ENCODE results near the gene CHPF2.

DNA sequence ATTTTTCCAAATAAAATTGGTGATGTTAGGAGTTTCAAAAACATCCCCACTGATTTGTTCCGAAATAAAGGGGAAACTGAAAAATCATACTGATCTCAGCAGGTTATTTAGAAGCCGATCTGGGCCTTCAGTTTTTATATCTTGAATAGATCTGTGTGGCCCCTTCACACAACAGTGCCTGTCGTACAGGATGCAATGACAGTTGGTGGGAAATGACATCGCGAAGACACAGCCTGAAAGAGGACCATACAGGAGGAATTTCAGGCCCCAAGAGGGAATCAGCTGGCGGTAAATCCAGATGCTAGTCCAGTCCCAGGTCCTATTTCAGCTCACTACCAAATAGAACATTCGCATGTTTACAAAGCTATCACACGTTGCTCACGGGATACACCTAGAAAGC lies 25.0 kb upstream of the CHPF2 start:
- TF ChIP-seq CTCF (IDR thresholded peaks at IDR 0.05) (no peak), POLR2A (IDR thresholded peaks at IDR 0.05) (no peak)

Measured in testis (tissue), 2 donors.